ENCODE results near the gene ZBTB38. TPM values are rescaled to one million over a fixed set of nuclear protein-coding genes. Genes with fewer than 3 reads are reported as not detected.

The ZBTB38 gene
- total and polyA plus RNA-seq, 10 donors = 4.8 to 122 (median 58.5) TPM

GRCh38 chr3:141370065-141370533 lies 1.8 kb downstream of the ZBTB38 start:
- Histone ChIP-seq H3K4me3 (no peak overlapping the region), H3K9me3 (no peaks in the 10 kb centered on the region), H3K27ac (peak overlapping the region in 4 of 8 donors; percentile 69 to 81 (median 78)), H3K4me1 (peaks cover 0 to 31% (median 11%) of the 10 kb centered on the region in 6 donors), H3K36me3 (no peaks in the 10 kb centered on the region), H3K27me3 (replicated peaks in 1 of 7) (no peaks in the 10 kb centered on the region)
- WGBS, 5 donors = 4 to 13% (median 8%) methylated on average over 2 of the region's 2 CpGs
- TF ChIP-seq POLR2A (IDR thresholded peaks at IDR 0.05) = no peak
- TF ChIP-seq CTCF (IDR thresholded peaks at IDR 0.05 in 8 of 11, conservative IDR thresholded peaks at IDR 0.05 in 3 of 11) = peak in 10 of 11 experiments; percentile 23 to 66 (median 53)
- peak in 1 of 3 donors; percentile 66 for TF ChIP-seq POLR2AphosphoS5 (IDR thresholded peaks at IDR 0.05)
- no peak for DNase-seq
- intact Hi-C loops (cut with DNase I; ENCODE audit: low total_unique reads) = no loop called here

- H3K4me1 ChIP-seq = peaks cover 0 to 32% (median 9%) of the 10 kb centered on the region in 6 donors
- intact Hi-C loops (cut with DNase I; ENCODE audit: low total_unique reads) = no loop called here
- H3K27ac ChIP-seq = no peak overlapping the region
Observed at GRCh38 chr3:141371882-141372281, 3.6 kb downstream of the ZBTB38 start.

GRCh38 chr3:141372656-141373055 lies 4.4 kb downstream of the ZBTB38 start:
- H3K36me3 ChIP-seq = no peaks in the 10 kb centered on the region
- intact Hi-C loops (cut with DNase I; ENCODE audit: low total_unique reads) = no loop called here
- peaks cover 0 to 31% (median 9%) of the 10 kb centered on the region in 6 donors for H3K4me1 ChIP-seq
- no peak overlapping the region for H3K27ac ChIP-seq
- H3K9me3 ChIP-seq = no peaks in the 10 kb centered on the region
- no peak for TF ChIP-seq POLR2AphosphoS5 (IDR thresholded peaks at IDR 0.05)
- TF ChIP-seq CTCF (IDR thresholded peaks at IDR 0.05 in 8 of 11, conservative IDR thresholded peaks at IDR 0.05 in 3 of 11) = no peak
- TF ChIP-seq POLR2A (IDR thresholded peaks at IDR 0.05) = no peak
- no peaks in the 10 kb centered on the region for H3K27me3 ChIP-seq (replicated peaks in 1 of 7)
- no peak for DNase-seq
- no peak overlapping the region for H3K4me3 ChIP-seq

More at GRCh38 chr3:141371882-141372281, 3.6 kb downstream of the ZBTB38 start:
- TF ChIP-seq CTCF (IDR thresholded peaks at IDR 0.05 in 8 of 11, conservative IDR thresholded peaks at IDR 0.05 in 3 of 11) (no peak), POLR2AphosphoS5 (IDR thresholded peaks at IDR 0.05) (no peak)
- DNase-seq = no peak
- Histone ChIP-seq H3K4me3 (no peak overlapping the region), H3K27me3 (replicated peaks in 1 of 7) (no peaks in the 10 kb centered on the region), H3K36me3 (no peaks in the 10 kb centered on the region), H3K9me3 (no peaks in the 10 kb centered on the region)

- H3K27ac ChIP-seq = no peak overlapping the region
- no peaks in the 10 kb centered on the region for H3K36me3 ChIP-seq
- no peak for TF ChIP-seq POLR2A (IDR thresholded peaks at IDR 0.05)
- no peak for TF ChIP-seq CTCF (IDR thresholded peaks at IDR 0.05 in 8 of 11, conservative IDR thresholded peaks at IDR 0.05 in 3 of 11)
- TF ChIP-seq POLR2AphosphoS5 (IDR thresholded peaks at IDR 0.05) = no peak
- H3K9me3 ChIP-seq = no peaks in the 10 kb centered on the region
- H3K27me3 ChIP-seq (replicated peaks in 1 of 7) = no peaks in the 10 kb centered on the region
- intact Hi-C loops (cut with DNase I; ENCODE audit: low total_unique reads) = no loop called here
- peaks cover 0 to 27% (median 9%) of the 10 kb centered on the region in 6 donors for H3K4me1 ChIP-seq
- no peak for DNase-seq
- no peak overlapping the region for H3K4me3 ChIP-seq
Observed at GRCh38 chr3:141373232-141373631, 4.9 kb downstream of the ZBTB38 start.
